PC-3 (cell line): ENCODE data around the gene SF3A1. TPM values are rescaled to one million over a fixed set of nuclear protein-coding genes. Genes with fewer than 3 reads are reported as not detected.

ENCODE experiments used
- ATAC-seq: fragments of 200-7000 bp; cut with Tn5 transposase; 2 replicates; pipeline ENCODE4 v1.9.1; 2020; ENCODE audit warnings: mild to moderate bottlenecking, moderate library complexity
- BruUV-seq: library from RNA; stranded (reverse); fragments of 400-500 nt; replicated peaks from 2 replicates; lab custom pipeline; 2021; lab: Mats Ljungman, UMichigan
- CTCF ChIA-PET: fragments of 300-600 bp; sonication (Branson Sonifier 250); formaldehyde crosslinking; loops from one replicate; lab custom pipeline; 2022; ENCODE audit warnings: antibody characterized with exemption; lab: Charles Lee
- POLR2A ChIA-PET: fragments of 300-600 bp; sonication (Branson Sonifier 250); formaldehyde crosslinking; loops from one replicate; lab custom pipeline; 2022; ENCODE audit warnings: antibody characterized with exemption; ENCODE audit not compliant: unreplicated experiment; lab: Charles Lee
- DNase-seq: peaks from one replicate; pipeline ENCODE4 v3.0.0-alpha.2; 2015
- H2AFZ ChIP-seq: fragments of 300-600 bp; sonication (generic); 2 replicates; pipeline ENCODE4 v1.6.0; 2016; ENCODE audit warnings: antibody characterized with exemption, low read length
- H3F3A ChIP-seq: fragments of 300-600 bp; sonication (generic); one replicate; pipeline ENCODE4 v1.6.0; 2017; ENCODE audit warnings: antibody characterized with exemption, low read length, control low read depth, mild to moderate bottlenecking; ENCODE audit not compliant: unreplicated experiment
- H3K27ac ChIP-seq: fragments of 300-600 bp; sonication (generic); 2 replicates; pipeline ENCODE4 v1.5.1; 2016; ENCODE audit warnings: mild to moderate bottlenecking, low read length
- H3K27me3 ChIP-seq: fragments of 300-600 bp; sonication (generic); 2 replicates; pipeline ENCODE4 v1.6.1; 2016; ENCODE audit warnings: low read length, mixed read lengths
- H3K36me3 ChIP-seq: fragments of 300-600 bp; sonication (generic); 2 replicates; pipeline ENCODE4 v1.6.1; 2016; ENCODE audit warnings: low read depth, mixed run types, low read length, mixed read lengths
- H3K4me1 ChIP-seq: fragments of 300-600 bp; sonication (generic); 2 replicates; pipeline ENCODE4 v1.5.1; 2016; ENCODE audit warnings: low read length; ENCODE audit not compliant: insufficient read depth
- H3K4me2 ChIP-seq: fragments of 300-600 bp; sonication (generic); 2 replicates; pipeline ENCODE4 v1.6.0; 2016; ENCODE audit warnings: low read length
- H3K4me3 ChIP-seq: fragments of 300-600 bp; sonication (generic); 2 replicates; pipeline ENCODE4 v1.5.1; 2016; ENCODE audit warnings: mild to moderate bottlenecking, low read length, mixed read lengths
- H3K79me2 ChIP-seq: fragments of 300-600 bp; sonication (generic); 2 replicates; pipeline ENCODE4 v1.6.1; 2017; ENCODE audit warnings: low read length, mixed read lengths
- H3K9ac ChIP-seq: fragments of 300-600 bp; sonication (generic); 2 replicates; pipeline ENCODE4 v1.6.0; 2016; ENCODE audit warnings: mild to moderate bottlenecking, low read length
- H3K9me2 ChIP-seq: fragments of 300-600 bp; sonication (generic); replicated peaks from 2 replicates; pipeline ENCODE4 v1.6.1; 2016; ENCODE audit warnings: mixed run types, low read length, mixed read lengths
- H3K9me3 ChIP-seq: fragments of 300-600 bp; sonication (generic); 2 replicates; pipeline ENCODE4 v1.6.1; 2016; ENCODE audit warnings: low read length, mixed read lengths
- H4K20me1 ChIP-seq: fragments of 300-600 bp; sonication (generic); 2 replicates; pipeline ENCODE4 v1.6.1; 2016; ENCODE audit warnings: low read length, mixed read lengths
- EZH2 ChIP-seq: fragments of 300-600 bp; sonication (generic); IDR thresholded peaks from one replicate; pipeline ENCODE4 v1.6.1; 2017; ENCODE audit warnings: antibody characterized with exemption, mild to moderate bottlenecking, low read length; ENCODE audit not compliant: unreplicated experiment
- EZH2phosphoT487 ChIP-seq: fragments of 300-600 bp; sonication (generic); IDR thresholded peaks from 2 replicates; pipeline ENCODE4 v1.6.1; 2018; ENCODE audit warnings: mild to moderate bottlenecking, antibody characterized with exemption, low read length, borderline replicate concordance
- intact Hi-C: fragments of 100-400 bp; cut with micrococcal nuclease; formaldehyde crosslinking; loops from 2 replicates; pipeline ENCODE4 v1.9.0; 2023
- total RNA-seq: library from RNA; depleted of rRNA; stranded (reverse); fragments of >200 nt; gene quantifications from 2 replicates; pipeline ENCODE4 v1.2.3, GENCODE V29; 2014
- TF ChIP-seq, protein P1 (sequence below): fragments of 300-600 bp; sonication (generic); conservative IDR thresholded peaks from 2 replicates; pipeline ENCODE4 v1.5.1; 2017; ENCODE audit warnings: antibody characterized with exemption, low read depth, mild to moderate bottlenecking, low read length

The SF3A1 gene
- total RNA-seq, 1 experiment from 2014 or later: 59.2 TPM

DNA sequence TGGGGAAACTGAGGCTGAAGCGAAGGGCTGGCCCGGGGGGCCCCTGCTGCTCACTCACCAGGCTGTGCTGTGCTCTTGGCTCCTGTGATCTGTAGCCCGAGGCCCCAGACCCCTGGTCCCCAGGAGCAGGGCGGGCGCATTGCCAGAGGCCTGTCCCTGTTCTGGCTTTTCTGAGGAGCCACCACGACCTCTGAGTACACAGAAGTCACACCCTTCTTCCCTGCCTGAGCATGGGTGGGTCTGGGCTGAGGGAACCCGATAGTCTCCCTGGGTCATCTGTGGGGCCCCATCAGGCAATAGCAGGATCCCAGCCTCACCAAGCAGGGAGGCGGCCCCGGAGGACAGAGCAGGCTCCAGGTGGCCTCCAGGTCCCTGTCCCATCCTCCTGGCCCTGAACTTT, 72.5 kb downstream of the SF3A1 start:
- intact Hi-C loops: no loop called here
- ATAC-seq (no peak), DNase-seq (no peak)
- 0 out of 2 replicates have a peak, but pooled peaks cover 3% of the 10 kb centered on the region for H3K79me2 ChIP-seq
- TF ChIP-seq, protein P1, sequence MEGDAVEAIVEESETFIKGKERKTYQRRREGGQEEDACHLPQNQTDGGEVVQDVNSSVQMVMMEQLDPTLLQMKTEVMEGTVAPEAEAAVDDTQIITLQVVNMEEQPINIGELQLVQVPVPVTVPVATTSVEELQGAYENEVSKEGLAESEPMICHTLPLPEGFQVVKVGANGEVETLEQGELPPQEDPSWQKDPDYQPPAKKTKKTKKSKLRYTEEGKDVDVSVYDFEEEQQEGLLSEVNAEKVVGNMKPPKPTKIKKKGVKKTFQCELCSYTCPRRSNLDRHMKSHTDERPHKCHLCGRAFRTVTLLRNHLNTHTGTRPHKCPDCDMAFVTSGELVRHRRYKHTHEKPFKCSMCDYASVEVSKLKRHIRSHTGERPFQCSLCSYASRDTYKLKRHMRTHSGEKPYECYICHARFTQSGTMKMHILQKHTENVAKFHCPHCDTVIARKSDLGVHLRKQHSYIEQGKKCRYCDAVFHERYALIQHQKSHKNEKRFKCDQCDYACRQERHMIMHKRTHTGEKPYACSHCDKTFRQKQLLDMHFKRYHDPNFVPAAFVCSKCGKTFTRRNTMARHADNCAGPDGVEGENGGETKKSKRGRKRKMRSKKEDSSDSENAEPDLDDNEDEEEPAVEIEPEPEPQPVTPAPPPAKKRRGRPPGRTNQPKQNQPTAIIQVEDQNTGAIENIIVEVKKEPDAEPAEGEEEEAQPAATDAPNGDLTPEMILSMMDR: no peak
- TF ChIP-seq EZH2 (no peak), EZH2phosphoT487 (no peak)
- no peak overlapping the region for H3K4me3 ChIP-seq
- ChIA-PET CTCF (interaction anchor here (0.6 kb wide), 1 partner anchor 9 kb away, joined by 3 read pairs; no protein-coding TSS in a partner anchor), POLR2A (interaction anchor here (0.6 kb wide), 1 partner anchor 73 kb away, joined by 12 read pairs; no protein-coding TSS in a partner anchor)
- no peaks in the 10 kb centered on the region for H3K9me2 ChIP-seq
- no peak overlapping the region for H3K9ac ChIP-seq
- H2AFZ ChIP-seq: no peak overlapping the region
- H3K9me3 ChIP-seq: no peaks in the 10 kb centered on the region
- H3F3A ChIP-seq: no peaks in the 10 kb centered on the region
- H3K4me1 ChIP-seq: peaks cover 8% of the 10 kb centered on the region
- no peaks in the 10 kb centered on the region for H4K20me1 ChIP-seq
- no TSS peak for BruUV-seq
- no peaks in the 10 kb centered on the region for H3K27me3 ChIP-seq
- H3K27ac ChIP-seq: no peak overlapping the region
- no peaks in the 10 kb centered on the region for H3K36me3 ChIP-seq
- H3K4me2 ChIP-seq: no peak overlapping the region

DNA sequence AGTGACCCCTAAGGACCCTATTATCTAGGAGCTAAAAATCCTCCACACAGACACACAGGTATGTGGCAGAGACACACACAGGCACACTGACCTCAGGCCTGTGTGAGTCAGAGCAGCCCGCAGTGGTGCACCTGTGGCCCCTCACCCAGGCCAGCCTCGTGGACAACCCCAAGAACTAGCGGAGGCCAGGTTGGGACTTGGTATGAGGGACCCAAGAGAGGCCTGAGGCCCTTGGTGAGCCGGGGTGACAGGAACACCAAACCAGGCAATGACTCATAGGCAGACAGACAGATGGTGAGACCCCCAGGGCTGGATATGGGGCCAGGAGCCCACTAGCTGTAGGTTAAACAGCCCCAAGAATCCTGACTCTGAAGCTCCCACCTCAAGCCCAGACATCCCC, 73.4 kb downstream of the SF3A1 start:
- ChIA-PET CTCF (interaction anchor here (0.6 kb wide), 1 partner anchor 8 kb away, joined by 3 read pairs; no protein-coding TSS in a partner anchor), POLR2A (no interaction called here)
- Histone ChIP-seq H3K4me3 (no peak overlapping the region), H3K36me3 (no peaks in the 10 kb centered on the region), H3K79me2 (no peaks in the 10 kb centered on the region), H3K9ac (no peak overlapping the region), H3K4me1 (peaks cover 2% of the 10 kb centered on the region), H3K9me2 (no peaks in the 10 kb centered on the region), H4K20me1 (no peaks in the 10 kb centered on the region), H3K27me3 (no peaks in the 10 kb centered on the region), H3K27ac (no peak overlapping the region), H3K4me2 (no peak overlapping the region), H2AFZ (no peak overlapping the region), H3K9me3 (no peaks in the 10 kb centered on the region), H3F3A (no peaks in the 10 kb centered on the region)
- no peak for TF ChIP-seq EZH2phosphoT487
- no peak for TF ChIP-seq EZH2
- TF ChIP-seq, protein P1: no peak
- intact Hi-C loops: no loop called here
- DNase-seq (no peak), ATAC-seq (no peak)
- BruUV-seq: no TSS peak

DNA sequence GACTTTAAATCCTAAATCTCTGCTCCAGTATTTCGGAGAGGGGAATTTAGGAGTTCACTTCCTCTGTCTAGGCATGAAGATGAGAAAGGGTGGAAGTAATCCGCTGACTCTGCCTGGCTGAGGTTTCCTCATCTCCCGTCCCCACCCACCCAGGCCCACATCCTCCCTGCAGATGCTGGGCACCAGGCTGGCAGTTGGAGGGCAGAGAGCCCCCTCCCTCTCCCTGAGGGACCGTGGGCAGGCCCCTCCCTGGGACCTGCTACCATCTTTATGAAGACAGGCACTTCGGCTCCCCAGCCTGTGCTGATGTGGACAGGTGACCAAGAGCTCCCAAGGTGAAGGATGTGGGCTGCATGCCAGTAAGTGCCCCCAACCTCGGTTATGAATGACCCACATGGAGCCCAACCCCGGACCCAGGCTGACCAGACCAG, 74.1 kb downstream of the SF3A1 start:
- Histone ChIP-seq H3K27me3 (no peaks in the 10 kb centered on the region), H3K79me2 (no peaks in the 10 kb centered on the region), H3K36me3 (no peaks in the 10 kb centered on the region), H3F3A (no peaks in the 10 kb centered on the region), H2AFZ (no peak overlapping the region), H3K9me2 (no peaks in the 10 kb centered on the region), H3K9me3 (no peaks in the 10 kb centered on the region), H3K4me1 (peaks cover 5% of the 10 kb centered on the region; the same call in 1 of the 2 replicates), H4K20me1 (no peaks in the 10 kb centered on the region), H3K27ac (no peak overlapping the region), H3K4me2 (no peak overlapping the region), H3K9ac (no peak overlapping the region), H3K4me3 (no peak overlapping the region)
- CTCF ChIA-PET: no interaction called here
- POLR2A ChIA-PET: no interaction called here
- BruUV-seq: no TSS peak
- intact Hi-C loops: no loop called here
- no peak for ATAC-seq
- DNase-seq: no peak
- no peak for TF ChIP-seq EZH2
- TF ChIP-seq, protein P1: no peak
- no peak for TF ChIP-seq EZH2phosphoT487
